H1 (cell line): ENCODE measurements around the gene CEACAM21. TPM values are rescaled to one million over a fixed set of nuclear protein-coding genes. Genes with fewer than 3 reads are reported as not detected.

Source experiments
- CTCF ChIA-PET: fragments of 300-600 bp; sonication (Branson Sonifier 250); formaldehyde crosslinking; loops from one replicate; lab custom pipeline; 2021; ENCODE audit not compliant: partially characterized antibody; lab: Charles Lee
- POLR2A ChIA-PET: fragments of 300-600 bp; sonication (Branson Sonifier 250); formaldehyde crosslinking; loops from one replicate; lab custom pipeline; 2021; ENCODE audit warnings: inconsistent platforms; ENCODE audit not compliant: partially characterized antibody; lab: Charles Lee
- DNase-seq, 2 experiments: peaks; one replicate each; pipeline versions ENCODE4 v3.0.0 to v3.0.0-alpha.2; 2010 to 2022; ENCODE audit warnings: low spot score in 2 of 2, low read depth in 1 of 2, mixed read lengths in 1 of 2
- FAIRE-seq: peaks from 2 replicates; lab custom pipeline; 2011; peaks lifted over from hg19 to GRCh38; lab: Jason Lieb, UNC
- H2AFZ ChIP-seq: 2 replicates; pipeline ENCODE4 v1.8.1; 2012; ENCODE audit warnings: low read length, inconsistent platforms
- H2AK5ac ChIP-seq: 2 replicates; pipeline ENCODE4 v1.6.1; 2013; ENCODE audit warnings: low read depth, low read length
- H2BK120ac ChIP-seq: replicated peaks from 2 replicates; pipeline ENCODE3; 2013; ENCODE audit warnings: low read depth, low read length, inconsistent platforms
- H2BK12ac ChIP-seq: 2 replicates; pipeline ENCODE4 v1.6.1; 2013; ENCODE audit warnings: low read depth, low read length
- H2BK15ac ChIP-seq: 2 replicates; pipeline ENCODE4 v1.6.1; 2013; ENCODE audit warnings: low read length
- H2BK20ac ChIP-seq: 2 replicates; pipeline ENCODE4 v1.6.1; 2013; ENCODE audit warnings: low read length
- H2BK5ac ChIP-seq: 2 replicates; pipeline ENCODE4 v1.6.1; 2013; ENCODE audit warnings: low read depth, low read length
- H3K14ac ChIP-seq: 2 replicates; pipeline ENCODE4 v1.6.1; 2013; ENCODE audit warnings: inconsistent platforms; ENCODE audit not compliant: insufficient read length
- H3K18ac ChIP-seq: 2 replicates; pipeline ENCODE4 v1.6.1; 2013; ENCODE audit warnings: low read length; ENCODE audit errors: extremely low read depth
- H3K23ac ChIP-seq: 2 replicates; pipeline ENCODE4 v1.6.1; 2013; ENCODE audit warnings: inconsistent platforms; ENCODE audit not compliant: insufficient read length
- H3K23me2 ChIP-seq: 2 replicates; pipeline ENCODE4 v1.6.1; 2013; ENCODE audit warnings: low read depth, low read length
- H3K27ac ChIP-seq: 2 replicates; pipeline ENCODE4 v1.6.1; 2011; ENCODE audit warnings: low read depth, low read length, inconsistent platforms
- H3K27me3 ChIP-seq, 4 experiments: replicated peaks in 1 of 4; 1 replicate in 1 of 4; 2 replicates in 3 of 4; pipeline versions ENCODE4 v1.6.1 to v1.8.1; 2011 to 2013; ENCODE audit warnings: low read length in 3 of 4, mild to moderate bottlenecking in 3 of 4, inconsistent platforms in 2 of 4, mixed read lengths in 2 of 4, moderate library complexity in 1 of 4; ENCODE audit not compliant: control insufficient read depth in 3 of 4, insufficient read depth in 3 of 4; ENCODE audit errors: extremely low read depth in 1 of 4
- H3K36me3 ChIP-seq, 4 experiments: 2 replicates each; pipeline versions ENCODE4 v1.6.1 to v1.8.1; 2011 to 2013; ENCODE audit warnings: mild to moderate bottlenecking in 4 of 4, low read length in 3 of 4, moderate library complexity in 2 of 4, control low read depth in 1 of 4, inconsistent platforms in 1 of 4; ENCODE audit not compliant: insufficient read depth in 4 of 4, control insufficient read depth in 2 of 4
- H3K4ac ChIP-seq: replicated peaks from 2 replicates; pipeline ENCODE3; 2013; ENCODE audit warnings: low read length, low read depth, mixed read lengths, inconsistent platforms; ENCODE audit not compliant: insufficient read length
- H3K4me1 ChIP-seq, 4 experiments: replicated peaks in 1 of 4; 1 replicate in 1 of 4; 2 replicates in 3 of 4; pipeline versions ENCODE4 v1.6.1 to v1.8.1; 2011 to 2013; ENCODE audit warnings: low read length in 3 of 4, inconsistent platforms in 2 of 4, mixed read lengths in 1 of 4; ENCODE audit not compliant: insufficient read depth in 4 of 4, control insufficient read depth in 3 of 4
- H3K4me2 ChIP-seq, 2 experiments: 2 replicates each; pipeline versions ENCODE4 v1.6.1 to v1.8.1; 2011 to 2013; ENCODE audit warnings: low read depth in 2 of 2, low read length in 2 of 2, control low read depth in 1 of 2, inconsistent platforms in 1 of 2, mild to moderate bottlenecking in 1 of 2; ENCODE audit not compliant: insufficient read depth in 1 of 2
- H3K4me3 ChIP-seq, 4 experiments: fragments of 200-600, 300-600 bp in 1 of 4; sonication (generic), shearing (Covaris generic), sonication (Bioruptor Twin) in 1 of 4; 2 replicates each; pipeline versions ENCODE4 v1.5.1 to v1.8.1; 2011 to 2016; ENCODE audit warnings: low read length in 4 of 4, low read depth in 3 of 4, control low read depth in 2 of 4, inconsistent platforms in 2 of 4, mild to moderate bottlenecking in 2 of 4, mixed read lengths in 1 of 4, moderate library complexity in 1 of 4; ENCODE audit not compliant: insufficient read depth in 2 of 4; ENCODE audit errors: extremely low read depth in 1 of 4
- H3K56ac ChIP-seq: replicated peaks from 2 replicates; pipeline ENCODE3; 2013; ENCODE audit warnings: low read depth, mild to moderate bottlenecking, mixed read lengths, low read length, inconsistent platforms; ENCODE audit not compliant: insufficient read length
- H3K79me1 ChIP-seq: 2 replicates; pipeline ENCODE4 v1.6.1; 2013; ENCODE audit warnings: low read depth, low read length, control low read depth
- H3K79me2 ChIP-seq, 2 experiments: 2 replicates each; pipeline versions ENCODE4 v1.6.1 to v1.8.1; 2012 to 2013; ENCODE audit warnings: low read length in 2 of 2, mild to moderate bottlenecking in 2 of 2, inconsistent platforms in 1 of 2; ENCODE audit not compliant: insufficient read depth in 2 of 2, control insufficient read depth in 1 of 2
- H3K9ac ChIP-seq, 4 experiments: replicated peaks in 1 of 4; 1 replicate in 1 of 4; 2 replicates in 3 of 4; pipeline versions ENCODE4 v1.6.1 to v1.8.1; 2011 to 2013; ENCODE audit warnings: low read depth in 3 of 4, low read length in 3 of 4, control low read depth in 2 of 4, mild to moderate bottlenecking in 2 of 4, moderate library complexity in 2 of 4, inconsistent platforms in 1 of 4; ENCODE audit errors: extremely low read depth in 1 of 4
- H3K9me3 ChIP-seq, 2 experiments: 2 replicates each; pipeline versions ENCODE4 v1.6.1 to v1.8.1; 2012 to 2013; ENCODE audit warnings: mild to moderate bottlenecking in 2 of 2, moderate library complexity in 2 of 2, control low read depth in 1 of 2, inconsistent platforms in 1 of 2, low read depth in 1 of 2, low read length in 1 of 2, mixed read lengths in 1 of 2; ENCODE audit not compliant: insufficient read depth in 2 of 2
- H4K20me1 ChIP-seq, 2 experiments: replicated peaks in 1 of 2; 2 replicates each; pipeline versions ENCODE3 to v1.8.1; 2011 to 2013; ENCODE audit warnings: inconsistent platforms in 2 of 2, low read length in 2 of 2, mild to moderate bottlenecking in 1 of 2; ENCODE audit not compliant: insufficient read depth in 2 of 2, control insufficient read depth in 1 of 2
- H4K5ac ChIP-seq: 2 replicates; pipeline ENCODE4 v1.6.1; 2013; ENCODE audit warnings: low read length, low read depth, mixed read lengths, inconsistent platforms; ENCODE audit not compliant: insufficient read length
- H4K8ac ChIP-seq: 2 replicates; pipeline ENCODE4 v1.8.0; 2013; ENCODE audit warnings: mild to moderate bottlenecking, moderate library complexity, low read length, inconsistent platforms; ENCODE audit not compliant: insufficient read depth; ENCODE audit errors: extremely low read depth
- H4K91ac ChIP-seq: replicated peaks from 2 replicates; pipeline ENCODE3; 2013; ENCODE audit warnings: low read length, mixed read lengths, inconsistent platforms; ENCODE audit not compliant: insufficient read length
- KDM1A ChIP-seq: fragments of 200-600, 300-600 bp; sonication (generic); IDR thresholded peaks from 2 replicates; pipeline ENCODE4 v1.7.1; 2016; ENCODE audit warnings: mild to moderate bottlenecking, low read length, borderline replicate concordance
- NANOG ChIP-seq: IDR thresholded peaks from 2 replicates; pipeline ENCODE4 v1.6.1; 2011; ENCODE audit warnings: low read length, low read depth, mild to moderate bottlenecking, inconsistent platforms; ENCODE audit not compliant: insufficient read depth, poor library complexity, severe bottlenecking
- POLR2A ChIP-seq, 2 experiments: IDR thresholded peaks; 1 replicate in 1 of 2; 2 replicates in 1 of 2; pipeline ENCODE4 v1.6.1; 2011; ENCODE audit warnings: low read depth in 2 of 2, low read length in 2 of 2, mild to moderate bottlenecking in 2 of 2; ENCODE audit errors: control extremely low read depth in 1 of 2
- WGBS, 2 experiments: shearing (Covaris generic) in 1 of 2; methylation state at CpG; one replicate each; pipeline versions ENCODE4 v1.1.6 to v1.1.7; 2013 to 2015; ENCODE audit warnings: low lambda C conversion rate in 2 of 2, mixed read lengths in 2 of 2, inconsistent platforms in 1 of 2, low coverage in 1 of 2, missing lambda C conversion rate in 1 of 2; ENCODE audit not compliant: insufficient replicate concordance in 2 of 2, insufficient coverage in 1 of 2, insufficient read length in 1 of 2; ENCODE audit errors: extremely low coverage in 1 of 2, missing lambda C conversion rate in 1 of 2; 5-methylcytosine and 5-hydroxymethylcytosine counted together
- polyA plus RNA-seq, 7 experiments: library from polyadenylated mRNA; depleted of rRNA in 3 of 7; stranded (reverse) in 5 of 7; unstranded in 2 of 7; fragments of >200 nt in 5 of 7; fragments of 200-250 nt in 2 of 7; gene quantifications; 1 replicate in 5 of 7; 2 replicates in 1 of 7; 4 replicates in 1 of 7; pipeline versions ENCODE4 v1.2.1 to v1.2.3, GENCODE V29; 2011 to 2013; ENCODE audit warnings: missing spikeins in 2 of 7, mixed read lengths in 2 of 7
- total RNA-seq: library from RNA; stranded (reverse); fragmentation: NEBNext Ultra II Directional; extraction: Animal tissue kit (Norgen Biotek cat#: 25700); gene quantifications from 2 replicates; pipeline ENCODE4 v1.2.1, GENCODE V29; 2021

The CEACAM21 gene
- total and polyA plus RNA-seq, 2 of the 8 experiments (the other 6 are each of a cell fraction or from before 2014, with no cell fraction given), result not detected

GRCh38 chr19:41591951-41592562 is 16.1 kb downstream of the CEACAM21 start:
- H3K4me2 ChIP-seq, result no peak overlapping the region
- no peaks in the 10 kb centered on the region for H3K27me3 ChIP-seq
- no peaks in the 10 kb centered on the region for H3K79me2 ChIP-seq
- H2BK20ac ChIP-seq, result no peak overlapping the region
- H3K18ac ChIP-seq, result no peak overlapping the region
- no peak overlapping the region for H3K23ac ChIP-seq
- no peak overlapping the region for H3K14ac ChIP-seq
- no peaks in the 10 kb centered on the region for H3K4me1 ChIP-seq
- H4K5ac ChIP-seq, result no peak overlapping the region
- FAIRE-seq (no peak), DNase-seq (no peak)
- H4K91ac ChIP-seq, result no peak overlapping the region
- peaks cover 0 to 1% of the 10 kb centered on the region in 2 experiments for H4K20me1 ChIP-seq
- no peak overlapping the region for H2BK15ac ChIP-seq
- no peak overlapping the region for H2BK5ac ChIP-seq
- H3K9ac ChIP-seq, result no peak overlapping the region
- H3K36me3 ChIP-seq, result no peaks in the 10 kb centered on the region
- H4K8ac ChIP-seq, result no peak overlapping the region
- no peaks in the 10 kb centered on the region for H3K79me1 ChIP-seq
- H3K4ac ChIP-seq, result no peak overlapping the region
- POLR2A ChIA-PET, result no interaction called here
- no peak overlapping the region for H2AFZ ChIP-seq
- H3K9me3 ChIP-seq, result peaks cover 43 to 44% of the 10 kb centered on the region in 2 experiments
- no peak overlapping the region for H2BK12ac ChIP-seq
- H3K56ac ChIP-seq, result no peak overlapping the region
- no peak overlapping the region for H3K27ac ChIP-seq
- H3K4me3 ChIP-seq, result no peak overlapping the region
- WGBS, 2 experiments, result 58% methylated on average over 5 of the region's 5 CpGs; no CpG with 5 or more reads in 1 of the 2 experiments
- no peak overlapping the region for H2AK5ac ChIP-seq
- H3K23me2 ChIP-seq, result no peaks in the 10 kb centered on the region
- H2BK120ac ChIP-seq, result no peak overlapping the region
- TF ChIP-seq POLR2A (IDR thresholded peaks at IDR 0.05; ENCODE audit: control extremely low read depth in 1 of 2, low read depth in 2 of 2, low read length in 2 of 2) (no peak), NANOG (no peak), KDM1A (no peak)
- TF ChIP-seq, all 59 proteins: peak for 0
- CTCF ChIA-PET, result interaction anchor here (1.7 kb wide), 1 partner anchor 143 kb away, joined by 4 read pairs; no protein-coding TSS in a partner anchor
